SK-N-MC (cell line): Measurements from ENCODE around the gene PAGR1.
A peak's percentile ranks its signal among the peaks of the same experiment; 100 is the strongest.

Source experiments
- EZH2 ChIP-seq: fragments of 200-600 bp; sonication (generic); IDR thresholded peaks from one replicate; pipeline ENCODE4 v1.6.1; 2017; ENCODE audit warnings: antibody characterized with exemption
- POLR2AphosphoS5 ChIP-seq: IDR thresholded peaks from 2 replicates; pipeline ENCODE4 v1.6.1; 2012; ENCODE audit warnings: mild to moderate bottlenecking, low read depth, low read length, borderline replicate concordance

DNA sequence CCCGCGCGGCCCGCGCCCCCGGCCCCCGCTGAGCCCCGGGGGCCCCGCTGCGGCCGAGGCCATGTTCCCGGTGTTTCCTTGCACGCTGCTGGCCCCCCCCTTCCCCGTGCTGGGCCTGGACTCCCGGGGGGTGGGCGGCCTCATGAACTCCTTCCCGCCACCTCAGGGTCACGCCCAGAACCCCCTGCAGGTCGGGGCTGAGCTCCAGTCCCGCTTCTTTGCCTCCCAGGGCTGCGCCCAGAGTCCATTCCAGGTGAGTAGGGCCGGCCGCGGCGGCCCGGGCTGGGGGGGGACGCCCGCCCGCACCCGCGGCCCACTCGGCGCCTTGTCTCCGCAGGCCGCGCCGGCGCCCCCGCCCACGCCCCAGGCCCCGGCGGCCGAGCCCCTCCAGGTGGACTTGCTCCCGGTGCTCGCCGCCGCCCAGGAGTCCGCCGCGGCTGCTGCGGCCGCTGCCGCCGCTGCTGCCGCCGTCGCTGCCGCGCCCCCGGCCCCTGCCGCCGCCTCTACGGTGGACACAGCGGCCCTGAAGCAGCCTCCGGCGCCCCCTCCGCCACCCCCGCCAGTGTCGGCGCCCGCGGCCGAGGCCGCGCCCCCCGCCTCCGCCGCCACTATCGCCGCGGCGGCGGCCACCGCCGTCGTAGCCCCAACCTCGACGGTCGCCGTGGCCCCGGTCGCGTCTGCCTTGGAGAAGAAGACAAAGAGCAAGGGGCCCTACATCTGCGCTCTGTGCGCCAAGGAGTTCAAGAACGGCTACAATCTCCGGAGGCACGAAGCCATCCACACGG lies 9.1 kb upstream of the PAGR1 start:
- TF ChIP-seq EZH2 (no peak), POLR2AphosphoS5 (peak; percentile 75)
